A549 (cell line): ENCODE results near the gene CDKN1A. TPM values are rescaled to one million over a fixed set of nuclear protein-coding genes. Genes with fewer than 3 reads are reported as not detected.
A peak's percentile ranks its signal among the peaks of the same experiment; 100 is the strongest.

Source experiments
- ATAC-seq, 2 experiments: fragments of 200-7000 bp in 1 of 2; fragments of >200 bp in 1 of 2; cut with Nextera tagmentation in 1 of 2; cut with Tn5 transposase in 1 of 2; 3 replicates each; pipeline versions ENCODE4 v1.8.0 to v1.9.1; 2018 to 2020; ENCODE audit warnings: mild to moderate bottlenecking in 1 of 2, moderate library complexity in 1 of 2
- CTCF ChIA-PET: fragments of 300-600 bp; sonication (Branson Sonifier 250); formaldehyde crosslinking; extraction: SDS; loops from one replicate; lab custom pipeline; 2021; ENCODE audit warnings: antibody characterized with exemption, inconsistent platforms; lab: Yijun Ruan, JAX
- POLR2A ChIA-PET: fragments of 350-600 bp; formaldehyde crosslinking; extraction: SDS; loops from one replicate; lab custom pipeline; 2021; ENCODE audit warnings: antibody characterized with exemption, inconsistent platforms; lab: Yijun Ruan, JAX
- DNase-seq, 2 experiments: peaks; one replicate each; pipeline versions ENCODE4 v3.0.0 to v3.0.0-alpha.2; 2011 to 2016; ENCODE audit warnings: low read depth in 1 of 2, low spot score in 1 of 2
- FAIRE-seq: peaks from 2 replicates; lab custom pipeline; 2011; peaks lifted over from hg19 to GRCh38; lab: Jason Lieb, UNC
- H3K27ac ChIP-seq, 2 experiments: fragments of >200 bp; sonication (Bioruptor Twin); formaldehyde crosslinking; 3 replicates each; pipeline ENCODE4 v1.5.1; 2016 to 2017
- H3K4me1 ChIP-seq: fragments of >200 bp; sonication (Bioruptor Twin); formaldehyde crosslinking; 3 replicates; pipeline ENCODE4 v1.6.1; 2016
- H3K4me2 ChIP-seq: fragments of >200 bp; sonication (Bioruptor Twin); formaldehyde crosslinking; 3 replicates; pipeline ENCODE4 v1.6.1; 2016
- H3K4me3 ChIP-seq: fragments of >200 bp; sonication (Bioruptor Twin); formaldehyde crosslinking; 3 replicates; pipeline ENCODE4 v1.5.1; 2016
- H3K9me3 ChIP-seq: fragments of >200 bp; sonication (Bioruptor Twin); formaldehyde crosslinking; 3 replicates; pipeline ENCODE4 v1.6.1; 2016
- BCL3 ChIP-seq: fragments of >200 bp; sonication (Bioruptor Twin); formaldehyde crosslinking; IDR thresholded peaks from 3 replicates; pipeline ENCODE4 v1.6.1; 2016
- CBX8 ChIP-seq: fragments of 200-600 bp; sonication (generic); IDR thresholded peaks from 2 replicates; pipeline ENCODE4 v1.6.1; 2016
- CEBPB ChIP-seq, 2 experiments: fragments of >200 bp in 1 of 2; sonication (Bioruptor Twin) in 1 of 2; formaldehyde crosslinking in 1 of 2; IDR thresholded peaks; 2 replicates each; pipeline ENCODE4 v1.6.1; 2012 to 2016
- EHF ChIP-seq: fragments of 250-450 bp; sonication (Bioruptor Pico); IDR thresholded peaks from 2 replicates; pipeline ENCODE4 v1.5.0; 2020; ENCODE audit warnings: mild to moderate bottlenecking
- EHMT2 ChIP-seq: fragments of 200-600 bp; sonication (generic); IDR thresholded peaks from 2 replicates; pipeline ENCODE4 v1.6.1; 2016; ENCODE audit warnings: antibody characterized with exemption, low read depth, mild to moderate bottlenecking, moderate library complexity
- EP300 ChIP-seq, 2 experiments: fragments of >200 bp; sonication (Bioruptor Twin); formaldehyde crosslinking; IDR thresholded peaks; 2 replicates in 1 of 2; 3 replicates in 1 of 2; pipeline ENCODE4 v1.6.1; 2016 to 2017
- FOSB ChIP-seq: fragments of 250-450 bp; sonication (Bioruptor Pico); IDR thresholded peaks from 2 replicates; pipeline ENCODE4 v1.5.0; 2020; ENCODE audit warnings: mild to moderate bottlenecking, moderate library complexity
- GATA3 ChIP-seq: IDR thresholded peaks from 2 replicates; pipeline ENCODE4 v1.6.1; 2012; ENCODE audit warnings: borderline replicate concordance
- HES2 ChIP-seq: fragments of >200 bp; sonication (Bioruptor Twin); formaldehyde crosslinking; IDR thresholded peaks from 2 replicates; pipeline ENCODE4 v1.6.1; 2016
- HEYL ChIP-seq: fragments of 250-450 bp; sonication (Bioruptor Pico); IDR thresholded peaks from 2 replicates; pipeline ENCODE4 v1.8.0; 2021; ENCODE audit warnings: mild to moderate bottlenecking, moderate library complexity
- HMGXB4 ChIP-seq: fragments of 250-450 bp; sonication (Bioruptor Pico); IDR thresholded peaks from 2 replicates; pipeline ENCODE4 v1.5.0; 2021; ENCODE audit warnings: mild to moderate bottlenecking, moderate library complexity, borderline replicate concordance
- HOXB13 ChIP-seq: fragments of 250-450 bp; sonication (Bioruptor Pico); IDR thresholded peaks from 2 replicates; pipeline ENCODE4 v1.5.0; 2020; ENCODE audit warnings: low read depth, mild to moderate bottlenecking, moderate library complexity
- HOXB5 ChIP-seq: fragments of 250-450 bp; sonication (Bioruptor Pico); IDR thresholded peaks from 2 replicates; pipeline ENCODE4 v1.5.0; 2020; ENCODE audit warnings: mild to moderate bottlenecking, moderate library complexity
- JUN ChIP-seq, 2 experiments: fragments of >200 bp; sonication (Bioruptor Twin); formaldehyde crosslinking; IDR thresholded peaks; 2 replicates in 1 of 2; 3 replicates in 1 of 2; pipeline ENCODE4 v1.6.1; 2016 to 2017
- JUNB ChIP-seq: fragments of >200 bp; sonication (Bioruptor Twin); formaldehyde crosslinking; IDR thresholded peaks from 2 replicates; pipeline ENCODE4 v1.6.1; 2016
- KDM1A ChIP-seq: fragments of 200-600 bp; sonication (generic); IDR thresholded peaks from 2 replicates; pipeline ENCODE4 v1.6.1; 2016; ENCODE audit warnings: low read depth, mild to moderate bottlenecking
- MAX ChIP-seq: IDR thresholded peaks from 2 replicates; pipeline ENCODE4 v1.6.1; 2012
- MAZ ChIP-seq: fragments of 150-350 bp; IDR thresholded peaks from 2 replicates; pipeline ENCODE4 v1.6.1; 2014; ENCODE audit warnings: antibody characterized with exemption, low read depth, low read length, borderline replicate concordance
- NPAS2 ChIP-seq: fragments of 250-450 bp; sonication (Bioruptor Pico); IDR thresholded peaks from 2 replicates; pipeline ENCODE4 v1.8.0; 2022; ENCODE audit warnings: mild to moderate bottlenecking, moderate library complexity, borderline replicate concordance
- PBX3 ChIP-seq: IDR thresholded peaks from 2 replicates; pipeline ENCODE4 v1.6.1; 2012
- PHF8 ChIP-seq: fragments of 200-600 bp; sonication (generic); IDR thresholded peaks from 2 replicates; pipeline ENCODE4 v1.6.1; 2016; ENCODE audit warnings: low read depth, mild to moderate bottlenecking, antibody characterized with exemption, moderate library complexity, borderline replicate concordance
- POLR2A ChIP-seq: IDR thresholded peaks from 2 replicates; pipeline ENCODE4 v1.6.1; 2012; ENCODE audit warnings: mild to moderate bottlenecking, low read length
- POLR2AphosphoS2 ChIP-seq: conservative IDR thresholded peaks from 2 replicates; pipeline ENCODE4 v1.6.1; 2012; ENCODE audit warnings: low read length, improper control_type of control experiment, inconsistent platforms
- RARB ChIP-seq: fragments of 250-450 bp; sonication (Bioruptor Pico); IDR thresholded peaks from 2 replicates; pipeline ENCODE4 v1.8.0; 2021; ENCODE audit warnings: mild to moderate bottlenecking, moderate library complexity
- RCOR1 ChIP-seq: fragments of 150-350 bp; IDR thresholded peaks from 2 replicates; pipeline ENCODE4 v1.6.1; 2014; ENCODE audit warnings: antibody characterized with exemption, low read length, low read depth
- SMC3 ChIP-seq: fragments of >200 bp; sonication (Bioruptor Twin); formaldehyde crosslinking; IDR thresholded peaks from 3 replicates; pipeline ENCODE4 v1.6.1; 2018; ENCODE audit warnings: inconsistent platforms
- TFCP2L1 ChIP-seq: fragments of 250-450 bp; sonication (Bioruptor Pico); IDR thresholded peaks from 2 replicates; pipeline ENCODE4 v1.5.0; 2021; ENCODE audit warnings: mild to moderate bottlenecking
- TP53 ChIP-seq: fragments of 250-450 bp; sonication (Bioruptor Pico); IDR thresholded peaks from 2 replicates; pipeline ENCODE4 v1.5.0; 2021; ENCODE audit warnings: mild to moderate bottlenecking, moderate library complexity
- ZNF302 ChIP-seq: fragments of 250-450 bp; sonication (Bioruptor Pico); IDR thresholded peaks from 2 replicates; pipeline ENCODE4 v1.9.0; 2021; ENCODE audit warnings: inconsistent platforms, mild to moderate bottlenecking, moderate library complexity
- ZSCAN20 ChIP-seq: fragments of 250-450 bp; sonication (Bioruptor Pico); IDR thresholded peaks from 2 replicates; pipeline ENCODE4 v1.8.0; 2022; ENCODE audit warnings: mild to moderate bottlenecking, moderate library complexity
- WGBS: methylation state at CpG from one replicate; pipeline ENCODE4 v1.1.6; 2017; ENCODE audit errors: missing lambda C conversion rate; 5-methylcytosine and 5-hydroxymethylcytosine counted together
- polyA plus RNA-seq, 4 experiments: library from polyadenylated mRNA; depleted of rRNA in 3 of 4; stranded (reverse); fragments of >200 nt; fragmentation: RNase III in 1 of 4; extraction: RNeasy Plus Mini Kit Qiagen cat#74134 plus additional on column Dnase treatment in 1 of 4; gene quantifications; 2 replicates in 3 of 4; 3 replicates in 1 of 4; pipeline ENCODE4 v1.2.3, GENCODE V29; 2011 to 2017

The CDKN1A gene
- polyA plus RNA-seq, 2 of the 4 experiments (the other 2 are of a cell fraction) = 130 to 183 TPM

- 70% methylated on average over 5 of the region's 6 CpGs for WGBS
These were observed 9.7 kb downstream of the CDKN1A start for GRCh38 chr6:36688063-36688738.

GRCh38 chr6:36688739-36689075, 10.2 kb downstream of the CDKN1A start:
- no peak for FAIRE-seq

More at GRCh38 chr6:36688063-36688738, 9.7 kb downstream of the CDKN1A start:
- ATAC-seq (no peak; a peak in 1 of 6 replicates), FAIRE-seq (no peak), DNase-seq (no peak)
- ChIA-PET POLR2A (interaction anchor here (1.0 to 2.6 kb wide), 4 partner anchors 9 to 74 kb away, joined by 3 to 9 read pairs (median 4); partner anchors contain the start of genes CDKN1A and RAB44), CTCF (interaction anchor here (0.6 to 13.6 kb wide), 7 partner anchors 36 to 239 kb away, joined by 3 to 123 read pairs (median 4); no protein-coding TSS in a partner anchor)
- Histone ChIP-seq H3K9me3 (no peaks in the 10 kb centered on the region), H3K27ac (no peak overlapping the region), H3K4me1 (peaks cover 8% of the 10 kb centered on the region), H3K4me3 (no peak overlapping the region), H3K4me2 (no peak overlapping the region)
- no peak for TF ChIP-seq GATA3
- no peak for TF ChIP-seq HMGXB4 (CRISPR knock-in tag)
- no peak for TF ChIP-seq RCOR1
- TF ChIP-seq JUNB = no peak
- TF ChIP-seq PBX3 = no peak
- TF ChIP-seq TP53 (CRISPR knock-in tag) = no peak
- no peak for TF ChIP-seq MAZ
- no peak for TF ChIP-seq EP300 (IDR thresholded peaks at IDR 0.05)
- TF ChIP-seq, all 56 proteins: peak for 0

GRCh38 chr6:36691011-36691410, 12.5 kb downstream of the CDKN1A start:
- Histone ChIP-seq H3K4me3 (no peak overlapping the region), H3K27ac (no peak overlapping the region), H3K4me1 (no peaks in the 10 kb centered on the region; the same call in 2 of the 3 replicates), H3K4me2 (no peak overlapping the region)
- ATAC-seq (no peak), DNase-seq (no peak)
- POLR2A ChIA-PET = no interaction called here
- WGBS = 68% methylated on average over 4 of the region's 4 CpGs
- TF ChIP-seq SMC3 (no peak), HOXB5 (no peak), HES2 (no peak), EHF (no peak), MAX (no peak), CEBPB (IDR thresholded peaks at IDR 0.05) (no peak), BCL3 (no peak), POLR2AphosphoS2 (no peak), NPAS2 (CRISPR knock-in tag) (no peak), PHF8 (no peak), RARB (CRISPR knock-in tag) (no peak)
- TF ChIP-seq, all 56 proteins: peak for 0
- no peaks in the 10 kb centered on the region for H3K9me3 ChIP-seq
- CTCF ChIA-PET = interaction anchor here (0.9 to 2.5 kb wide), 7 partner anchors 9 to 76 kb away, joined by 3 to 14 read pairs (median 4); no protein-coding TSS in a partner anchor
- no peak for FAIRE-seq

More at GRCh38 chr6:36688739-36689075, 10.2 kb downstream of the CDKN1A start:
- CTCF ChIA-PET = interaction anchor here (0.6 to 13.6 kb wide), 6 partner anchors 37 to 238 kb away, joined by 3 to 123 read pairs (median 4); no protein-coding TSS in a partner anchor
- POLR2A ChIA-PET = interaction anchor here (1.0 to 2.6 kb wide), 4 partner anchors 9 to 74 kb away, joined by 3 to 9 read pairs (median 4); partner anchors contain the start of genes CDKN1A and RAB44
- Histone ChIP-seq H3K4me2 (no peak overlapping the region), H3K9me3 (no peaks in the 10 kb centered on the region), H3K27ac (no peak overlapping the region), H3K4me3 (no peak overlapping the region), H3K4me1 (peaks cover 3% of the 10 kb centered on the region)
- 62% methylated on average over 3 of the region's 5 CpGs for WGBS
- ATAC-seq = peak; percentile 21 to 25; a peak in 2 of 6 replicates
- no peak for DNase-seq
- TF ChIP-seq FOSB (CRISPR knock-in tag) (no peak), RARB (CRISPR knock-in tag) (no peak), HEYL (CRISPR knock-in tag) (no peak), EHMT2 (no peak), TFCP2L1 (CRISPR knock-in tag) (no peak), KDM1A (no peak), HOXB5 (no peak), JUN (IDR thresholded peaks at IDR 0.05) (no peak), POLR2A (no peak), CBX8 (no peak), ZSCAN20 (CRISPR knock-in tag) (no peak), HMGXB4 (CRISPR knock-in tag) (no peak), ZNF302 (CRISPR knock-in tag) (no peak), HOXB13 (no peak)
- TF ChIP-seq, all 56 proteins: peak for 0
